ENCODE results near the gene LMLN. TPM values are rescaled to one million over a fixed set of nuclear protein-coding genes. Genes with fewer than 3 reads are reported as not detected.

The LMLN gene
- total RNA-seq, 2 experiments from 2014 or later, result 3.5 to 3.6 TPM

DNA sequence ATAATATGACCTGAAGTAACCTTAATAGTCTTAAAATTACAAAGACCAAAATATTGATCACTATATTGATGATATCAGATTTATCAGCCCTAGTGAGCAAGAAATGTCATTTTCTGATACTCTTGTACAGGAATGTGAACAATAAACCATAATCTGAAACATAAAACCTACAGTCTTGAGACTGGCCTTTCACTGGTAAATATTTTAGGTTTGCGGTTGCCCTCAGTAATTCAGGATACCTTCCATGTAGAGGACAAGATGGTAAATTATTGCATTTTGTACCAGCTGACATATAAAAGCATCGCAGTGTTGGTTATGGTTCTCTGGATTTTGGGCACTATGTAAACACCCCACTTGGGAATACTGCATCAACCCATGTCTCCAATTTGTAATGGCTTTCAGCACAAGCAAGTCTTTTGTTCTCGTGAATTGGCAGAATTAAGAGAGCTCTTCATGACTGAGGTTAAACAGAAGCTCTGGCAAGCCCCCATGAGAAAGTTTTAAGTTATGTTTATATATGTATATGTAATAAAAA is 128.5 kb downstream of the LMLN start:
- DNase-seq (no peak), ATAC-seq (ENCODE audit: poor library complexity) (no peak)
- TF ChIP-seq, protein P1, sequence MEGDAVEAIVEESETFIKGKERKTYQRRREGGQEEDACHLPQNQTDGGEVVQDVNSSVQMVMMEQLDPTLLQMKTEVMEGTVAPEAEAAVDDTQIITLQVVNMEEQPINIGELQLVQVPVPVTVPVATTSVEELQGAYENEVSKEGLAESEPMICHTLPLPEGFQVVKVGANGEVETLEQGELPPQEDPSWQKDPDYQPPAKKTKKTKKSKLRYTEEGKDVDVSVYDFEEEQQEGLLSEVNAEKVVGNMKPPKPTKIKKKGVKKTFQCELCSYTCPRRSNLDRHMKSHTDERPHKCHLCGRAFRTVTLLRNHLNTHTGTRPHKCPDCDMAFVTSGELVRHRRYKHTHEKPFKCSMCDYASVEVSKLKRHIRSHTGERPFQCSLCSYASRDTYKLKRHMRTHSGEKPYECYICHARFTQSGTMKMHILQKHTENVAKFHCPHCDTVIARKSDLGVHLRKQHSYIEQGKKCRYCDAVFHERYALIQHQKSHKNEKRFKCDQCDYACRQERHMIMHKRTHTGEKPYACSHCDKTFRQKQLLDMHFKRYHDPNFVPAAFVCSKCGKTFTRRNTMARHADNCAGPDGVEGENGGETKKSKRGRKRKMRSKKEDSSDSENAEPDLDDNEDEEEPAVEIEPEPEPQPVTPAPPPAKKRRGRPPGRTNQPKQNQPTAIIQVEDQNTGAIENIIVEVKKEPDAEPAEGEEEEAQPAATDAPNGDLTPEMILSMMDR (IDR thresholded peaks at IDR 0.05), result no peak
- peaks cover 3% of the 10 kb centered on the region for H3K9me3 Mint-ChIP-seq
- Histone ChIP-seq H3K27me3 (ENCODE audit: control insufficient read depth in 1 of 2, insufficient read depth in 2 of 2, low read length in 2 of 2) (peaks cover 6 to 26% of the 10 kb centered on the region in 2 experiments), H3K27ac (ENCODE audit: low read depth in 1 of 2, low read length in 2 of 2) (no peak overlapping the region), H3K36me3 (ENCODE audit: insufficient read depth, low read length) (no peaks in the 10 kb centered on the region), H3K4me3 (ENCODE audit: low read length) (no peak overlapping the region), H3K9me3 (ENCODE audit: control insufficient read depth in 1 of 2, insufficient read depth in 1 of 2, low read length in 2 of 2) (no peaks in the 10 kb centered on the region), H3K4me1 (ENCODE audit: insufficient read depth, low read length) (no peaks in the 10 kb centered on the region)
- H3K4me3 Mint-ChIP-seq, result no peak overlapping the region
- no peaks in the 10 kb centered on the region for H3K4me1 Mint-ChIP-seq (ENCODE audit: low read depth)
- no peak overlapping the region for H3K27ac Mint-ChIP-seq
- peaks cover 77% of the 10 kb centered on the region for H3K27me3 Mint-ChIP-seq
- POLR2A ChIA-PET, result no interaction called here
- intact Hi-C loops (cut with DNase I, micrococcal nuclease), result loop anchor here in 1 of 2 experiments (10.0 kb wide), 1 partner anchor 134 kb away; the partner anchor contains the start of gene RPL35A
- CTCF ChIA-PET, result no interaction called here
- no peaks in the 10 kb centered on the region for H3K36me3 Mint-ChIP-seq (ENCODE audit: low read depth)

DNA sequence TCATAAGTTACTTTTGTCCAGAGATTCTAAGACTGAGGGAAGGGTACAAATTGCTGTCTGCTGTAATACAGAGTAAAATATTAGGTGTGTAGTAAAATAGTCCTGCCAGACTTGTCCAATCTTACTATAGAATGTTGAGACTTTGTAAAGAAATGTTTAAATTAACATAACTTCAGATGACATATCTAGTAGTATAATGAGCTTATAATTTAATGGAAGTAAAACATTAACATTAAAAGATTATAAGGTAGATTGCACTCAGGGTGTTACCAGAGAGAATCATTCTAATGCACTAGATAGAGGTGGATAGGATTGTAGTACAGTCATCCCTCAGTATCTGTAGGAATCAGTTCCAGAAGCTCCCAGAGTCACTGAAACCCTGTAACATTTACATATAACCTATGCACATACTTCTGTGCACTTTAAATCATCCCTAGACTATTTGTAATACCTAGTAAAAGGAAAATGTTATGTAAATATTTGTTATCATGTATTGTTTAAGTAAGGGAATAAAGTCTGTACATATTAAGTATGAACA is 130.8 kb downstream of the LMLN start:
- no peak for ATAC-seq (ENCODE audit: poor library complexity)
- CTCF ChIA-PET, result interaction anchor here (0.8 to 1.0 kb wide), 2 partner anchors 10 to 11 kb away, joined by 3 read pairs; no protein-coding TSS in a partner anchor
- H3K27me3 ChIP-seq (ENCODE audit: control insufficient read depth in 1 of 2, insufficient read depth in 2 of 2, low read length in 2 of 2), result peaks cover 10 to 20% of the 10 kb centered on the region in 2 experiments

GRCh38 chr3:198092276-198092675 is 132.3 kb downstream of the LMLN start:
- intact Hi-C loops (cut with DNase I, micrococcal nuclease), result no loop called here
- Histone ChIP-seq H3K27ac (ENCODE audit: low read depth in 1 of 2, low read length in 2 of 2) (no peak overlapping the region), H3K27me3 (ENCODE audit: control insufficient read depth in 1 of 2, insufficient read depth in 2 of 2, low read length in 2 of 2) (peaks cover 10 to 14% of the 10 kb centered on the region in 2 experiments), H3K4me1 (ENCODE audit: insufficient read depth, low read length) (no peaks in the 10 kb centered on the region), H3K4me3 (ENCODE audit: low read length) (no peak overlapping the region), H3K36me3 (ENCODE audit: insufficient read depth, low read length) (no peaks in the 10 kb centered on the region), H3K9me3 (ENCODE audit: control insufficient read depth in 1 of 2, insufficient read depth in 1 of 2, low read length in 2 of 2) (peaks cover 3 to 8% of the 10 kb centered on the region in 2 experiments)
- TF ChIP-seq, protein P1 (IDR thresholded peaks at IDR 0.05), result no peak
- ATAC-seq (ENCODE audit: poor library complexity), result no peak
- H3K9me3 Mint-ChIP-seq, result peaks cover 3% of the 10 kb centered on the region
- DNase-seq, result no peak
- no peak overlapping the region for H3K4me3 Mint-ChIP-seq
- no peak overlapping the region for H3K27ac Mint-ChIP-seq
- POLR2A ChIA-PET, result no interaction called here
- CTCF ChIA-PET, result no interaction called here
- H3K4me1 Mint-ChIP-seq (ENCODE audit: low read depth), result peaks cover 2% of the 10 kb centered on the region
- peaks cover 53% of the 10 kb centered on the region for H3K27me3 Mint-ChIP-seq
- no peaks in the 10 kb centered on the region for H3K36me3 Mint-ChIP-seq (ENCODE audit: low read depth)

More for the DNA sequence above, 130.8 kb downstream of the LMLN start:
- intact Hi-C loops (cut with DNase I, micrococcal nuclease), result no loop called here
- Mint-ChIP-seq H3K4me3 (no peak overlapping the region), H3K36me3 (ENCODE audit: low read depth) (no peaks in the 10 kb centered on the region), H3K4me1 (ENCODE audit: low read depth) (no peaks in the 10 kb centered on the region), H3K9me3 (peaks cover 3% of the 10 kb centered on the region), H3K27ac (no peak overlapping the region), H3K27me3 (peaks cover 66% of the 10 kb centered on the region)
- DNase-seq, result no peak
- TF ChIP-seq, protein P1 (IDR thresholded peaks at IDR 0.05), result no peak
- Histone ChIP-seq H3K4me1 (ENCODE audit: insufficient read depth, low read length) (no peaks in the 10 kb centered on the region), H3K9me3 (ENCODE audit: control insufficient read depth in 1 of 2, insufficient read depth in 1 of 2, low read length in 2 of 2) (peaks cover 3 to 4% of the 10 kb centered on the region in 2 experiments), H3K4me3 (ENCODE audit: low read length) (no peak overlapping the region), H3K36me3 (ENCODE audit: insufficient read depth, low read length) (no peaks in the 10 kb centered on the region), H3K27ac (ENCODE audit: low read depth in 1 of 2, low read length in 2 of 2) (no peak overlapping the region)
- POLR2A ChIA-PET, result interaction anchor here (0.7 kb wide), 1 partner anchor 19 kb away, joined by 3 read pairs; no protein-coding TSS in a partner anchor
